HepG2 (cell line): ENCODE data around the gene SPAG8. TPM values are rescaled to one million over a fixed set of nuclear protein-coding genes. Genes with fewer than 3 reads are reported as not detected.

Experiments
- AGO2 ChIP-seq: fragments of 200-400 bp; formaldehyde crosslinking; optimal IDR thresholded peaks from 2 replicates; pipeline ENCODE3; 2017; ENCODE audit warnings: mild to moderate bottlenecking, low read depth, low read length, moderate library complexity
- ATF1 ChIP-seq: IDR thresholded peaks from 2 replicates; pipeline ENCODE4 v1.6.1; 2016; ENCODE audit warnings: mild to moderate bottlenecking, control low read depth
- CBX5 ChIP-seq: sonication (generic); formaldehyde crosslinking; IDR thresholded peaks from 2 replicates; pipeline ENCODE4 v1.4.0; 2020; ENCODE audit warnings: missing genetic modification reagents, borderline replicate concordance
- CREB1 ChIP-seq, 2 experiments: fragments of 450-650 bp in 1 of 2; IDR thresholded peaks; 2 replicates each; pipeline ENCODE4 v1.6.1; 2016 to 2017; ENCODE audit warnings: control low read depth in 1 of 2, mild to moderate bottlenecking in 1 of 2, missing compliant biosample characterization in 1 of 2, missing genetic modification characterization in 1 of 2
- DNMT1 ChIP-seq: sonication (generic); formaldehyde crosslinking; IDR thresholded peaks from 2 replicates; pipeline ENCODE4 v1.5.1; 2020; ENCODE audit warnings: mild to moderate bottlenecking, missing genetic modification reagents
- FLYWCH1 ChIP-seq: sonication (generic); formaldehyde crosslinking; IDR thresholded peaks from 2 replicates; pipeline ENCODE4 v1.8.1; 2023; ENCODE audit warnings: mild to moderate bottlenecking, missing genetic modification reagents
- HMGA1 ChIP-seq: sonication (generic); formaldehyde crosslinking; conservative IDR thresholded peaks from 2 replicates; pipeline ENCODE4 v1.4.0; 2020; ENCODE audit warnings: missing genetic modification reagents
- HOXA9 ChIP-seq: sonication (generic); formaldehyde crosslinking; IDR thresholded peaks from 2 replicates; pipeline ENCODE4 v1.8.1; 2022; ENCODE audit warnings: missing genetic modification reagents, mild to moderate bottlenecking, moderate library complexity, borderline replicate concordance
- IRF9 ChIP-seq: sonication (generic); formaldehyde crosslinking; IDR thresholded peaks from 2 replicates; pipeline ENCODE4 v1.8.0; 2022; ENCODE audit warnings: missing genetic modification reagents, mild to moderate bottlenecking, borderline replicate concordance
- KLF15 ChIP-seq: sonication (generic); formaldehyde crosslinking; IDR thresholded peaks from 2 replicates; pipeline ENCODE4 v1.8.1; 2023; ENCODE audit warnings: borderline replicate concordance, mild to moderate bottlenecking, inconsistent platforms, missing genetic modification reagents, mixed read lengths
- MAX ChIP-seq: IDR thresholded peaks from 2 replicates; pipeline ENCODE4 v1.6.1; 2012; ENCODE audit warnings: inconsistent platforms
- MLXIP ChIP-seq: sonication (generic); formaldehyde crosslinking; IDR thresholded peaks from 2 replicates; pipeline ENCODE4 v1.9.0; 2021; ENCODE audit warnings: missing genetic modification reagents, borderline replicate concordance
- MTF2 ChIP-seq: sonication (generic); formaldehyde crosslinking; IDR thresholded peaks from 2 replicates; pipeline ENCODE4 v1.5.0; 2020; ENCODE audit warnings: missing genetic modification reagents, borderline replicate concordance
- POLR2AphosphoS2 ChIP-seq: IDR thresholded peaks from 2 replicates; pipeline ENCODE4 v1.6.1; 2011; ENCODE audit warnings: low read depth, low read length, improper control_type of control experiment
- SKI ChIP-seq: fragments of 450-650 bp; IDR thresholded peaks from one replicate; pipeline ENCODE4 v1.6.1; 2018; ENCODE audit warnings: mild to moderate bottlenecking; ENCODE audit not compliant: partially characterized antibody
- SP5 ChIP-seq: IDR thresholded peaks from 2 replicates; pipeline ENCODE4 v1.6.1; 2016; ENCODE audit warnings: low read depth, borderline replicate concordance
- ZEB1 ChIP-seq: IDR thresholded peaks from 2 replicates; pipeline ENCODE4 v1.6.1; 2012; ENCODE audit warnings: mild to moderate bottlenecking, low read depth, inconsistent platforms; ENCODE audit not compliant: insufficient replicate concordance
- ZNF24 ChIP-seq: fragments of 450-650 bp; IDR thresholded peaks from 2 replicates; pipeline ENCODE4 v1.6.1; 2017; ENCODE audit warnings: antibody characterized with exemption, mild to moderate bottlenecking
- ZSCAN21 ChIP-seq: sonication (generic); formaldehyde crosslinking; IDR thresholded peaks from 2 replicates; pipeline ENCODE4 v1.8.0; 2022; ENCODE audit warnings: mild to moderate bottlenecking, missing genetic modification reagents, moderate library complexity, borderline replicate concordance
- polyA plus RNA-seq, 8 experiments: library from polyadenylated mRNA; depleted of rRNA in 3 of 8; stranded (reverse) in 7 of 8; unstranded in 1 of 8; fragments of >200 nt; fragmentation: Illumina TruSeq in 4 of 8; extraction: Trizol in 4 of 8; gene quantifications; 2 replicates each; pipeline versions ENCODE4 v1.2.1 to v1.2.3, GENCODE V29; 2011 to 2016; ENCODE audit warnings: low read depth in 4 of 8, missing spikeins in 1 of 8, mixed read lengths in 1 of 8; ENCODE audit not compliant: insufficient read depth in 1 of 8
- total RNA-seq, 5 experiments: library from RNA; depleted of rRNA; stranded (reverse); fragments of >200 nt; fragmentation: Illumina TruSeq; extraction: Trizol; gene quantifications; 2 replicates each; pipeline ENCODE4 v1.2.3, GENCODE V29; 2016; ENCODE audit warnings: low read depth in 1 of 5

SPAG8 gene
- total and polyA plus RNA-seq, 2 of the 13 experiments (the other 11 are each of a cell fraction or from before 2014, with no cell fraction given), result 0.18 to 0.27 TPM

- TF ChIP-seq CBX5 (no peak; the same call in 1 of the 2 replicates), ZNF24 (no peak), AGO2 (peak; percentile 89), DNMT1 (CRISPR knock-in tag) (no peak), HOXA9 (no peak), FLYWCH1 (CRISPR knock-in tag) (peak; percentile 55; the same call in 1 of the 2 replicates), ZSCAN21 (CRISPR knock-in tag) (no peak; the same call in 1 of the 2 replicates), ZEB1 (no peak), IRF9 (peak; percentile 76; the same call in 1 of the 2 replicates), POLR2AphosphoS2 (no peak; the same call in 1 of the 2 replicates), HMGA1 (no peak), MTF2 (CRISPR knock-in tag) (no peak), KLF15 (CRISPR knock-in tag) (no peak), SKI (no peak), SP5 (CRISPR knock-in tag) (0 out of 2 replicates have a peak, but pooled peaks have one; percentile 37), CREB1 (IDR thresholded peaks at IDR 0.05) (peak; percentile 69), CREB1 (CRISPR knock-in tag; IDR thresholded peaks at IDR 0.05) (peak; percentile 80), ATF1 (CRISPR knock-in tag) (peak; percentile 65; the same call in 1 of the 2 replicates), MLXIP (CRISPR knock-in tag) (no peak), MAX (no peak; the same call in 1 of the 2 replicates)
Measured at GRCh38 chr9:35814841-35815543, 2.9 kb upstream of the SPAG8 start, which contains the start of gene HINT2 (continued).
